ENCODE measurements around the gene FTMT.
"Not testable (repeated sequence)": the region's sequence is repeated elsewhere in the genome, so short reads cannot be mapped to it uniquely, and the experiment has no call there.

The FTMT gene

DNA sequence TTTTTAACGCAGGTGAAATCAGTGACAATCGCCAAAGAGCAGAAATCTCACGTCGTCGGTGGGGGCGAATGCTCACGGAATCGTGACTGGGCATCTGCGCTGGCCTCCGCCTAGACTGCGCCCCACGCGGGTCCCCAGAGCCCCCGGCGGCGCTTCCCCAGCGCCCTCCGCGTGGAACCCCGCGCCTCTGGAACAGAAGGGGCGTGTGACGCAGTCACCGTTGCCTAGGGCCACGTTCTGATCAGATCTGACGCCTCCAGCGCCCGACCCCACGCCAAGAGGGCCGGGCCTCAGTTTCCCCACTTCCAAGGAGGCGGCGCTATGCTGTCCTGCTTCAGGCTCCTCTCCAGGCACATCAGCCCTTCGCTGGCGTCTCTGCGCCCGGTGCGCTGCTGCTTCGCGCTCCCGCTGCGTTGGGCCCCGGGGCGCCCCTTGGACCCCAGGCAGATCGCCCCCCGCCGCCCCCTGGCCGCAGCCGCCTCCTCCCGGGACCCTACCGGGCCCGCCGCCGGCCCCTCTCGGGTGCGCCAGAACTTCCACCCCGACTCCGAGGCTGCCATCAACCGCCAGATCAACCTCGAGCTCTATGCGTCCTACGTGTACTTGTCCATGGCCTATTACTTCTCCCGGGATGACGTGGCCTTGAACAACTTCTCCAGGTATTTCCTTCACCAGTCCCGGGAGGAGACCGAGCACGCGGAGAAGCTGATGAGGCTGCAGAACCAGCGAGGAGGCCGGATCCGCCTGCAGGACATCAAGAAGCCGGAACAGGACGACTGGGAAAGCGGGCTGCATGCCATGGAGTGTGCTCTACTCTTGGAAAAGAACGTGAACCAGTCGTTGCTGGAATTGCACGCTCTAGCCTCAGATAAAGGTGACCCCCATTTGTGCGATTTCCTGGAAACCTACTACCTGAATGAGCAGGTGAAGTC, at the start of gene FTMT:
TSS of gene FTMT (plus strand) at position 240 of the 932 bp plus-strand sequence. CDS start at position 322, 82 bp downstream.
- DNase-seq, result no peak

GRCh38 chr5:121805251-121805650, 46.4 kb upstream of the FTMT start:
- DNase-seq, result not testable (repeated sequence)

- peak; percentile 3 for DNase-seq
Observed at GRCh38 chr5:121805911-121806310, 45.8 kb upstream of the FTMT start.

DNA sequence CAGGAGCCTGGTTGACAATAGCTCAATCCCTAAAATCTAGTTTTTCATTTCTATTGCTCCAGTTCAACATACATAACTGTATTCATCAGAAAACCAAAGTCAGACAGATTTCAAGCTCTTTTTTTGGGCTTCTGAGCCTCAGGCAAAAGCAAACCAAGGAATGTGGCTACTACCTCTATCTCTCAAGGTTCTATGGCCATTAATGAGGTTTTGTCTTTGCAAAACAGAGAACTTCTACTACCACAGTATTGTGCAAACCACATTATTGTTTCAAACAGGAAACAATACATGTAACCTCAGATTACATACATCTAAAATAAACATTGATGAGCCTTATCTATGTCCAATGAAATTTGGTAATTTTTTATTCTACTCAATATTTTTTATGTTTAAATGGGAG, 35.5 kb upstream of the FTMT start:
- no peak for DNase-seq

DNA sequence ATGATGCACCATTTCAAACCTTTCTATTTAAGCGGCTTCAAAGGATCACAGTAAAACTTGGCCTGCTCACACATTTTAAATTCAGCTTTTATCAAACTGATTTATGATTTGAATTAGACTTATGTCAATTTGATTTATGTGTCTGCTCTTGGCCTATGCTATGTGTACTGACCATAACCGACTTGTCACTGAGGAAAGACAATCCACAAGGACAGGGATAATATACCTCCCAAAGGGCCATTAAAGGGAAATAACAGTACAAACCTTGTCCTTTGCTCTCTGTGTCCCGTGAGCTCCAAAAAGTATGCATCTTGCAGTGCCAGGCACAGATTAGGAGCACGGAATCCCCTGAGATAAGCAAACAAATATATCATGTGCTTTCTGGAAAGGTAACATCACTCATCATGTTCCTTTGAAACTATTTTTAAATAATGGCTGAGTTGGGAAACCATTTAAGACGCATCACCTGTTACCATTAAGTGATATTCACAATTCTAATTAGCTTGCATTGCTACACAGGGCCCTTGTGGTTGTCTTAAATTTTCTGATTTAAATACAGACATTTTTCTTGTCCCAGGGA, 31.9 kb upstream of the FTMT start:
- DNase-seq, result no peak

- DNase-seq, result no peak
Observed at GRCh38 chr5:121833617-121834016, 18.1 kb upstream of the FTMT start.

DNA sequence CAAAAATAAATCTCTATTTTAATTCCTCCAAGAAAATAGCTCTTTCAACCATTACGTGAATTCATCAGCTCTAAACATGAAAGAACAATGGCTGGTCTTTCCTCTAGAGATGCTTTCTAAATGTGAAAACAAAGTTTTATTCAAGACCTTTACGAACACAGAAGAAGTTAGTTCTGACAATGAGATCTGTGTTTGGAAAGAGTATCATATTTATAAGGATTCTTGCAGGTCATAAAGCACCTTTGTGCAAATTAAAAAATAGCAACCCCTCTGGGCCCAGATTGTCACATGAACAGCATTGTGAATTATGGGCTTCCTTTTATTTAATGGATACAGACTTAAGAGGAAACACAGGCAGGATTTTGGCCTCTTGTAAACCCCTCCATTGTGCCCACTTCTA, 17.7 kb upstream of the FTMT start:
- DNase-seq, result no peak

- no peak for DNase-seq
Observed at GRCh38 chr5:121841892-121842291, 9.8 kb upstream of the FTMT start.

DNA sequence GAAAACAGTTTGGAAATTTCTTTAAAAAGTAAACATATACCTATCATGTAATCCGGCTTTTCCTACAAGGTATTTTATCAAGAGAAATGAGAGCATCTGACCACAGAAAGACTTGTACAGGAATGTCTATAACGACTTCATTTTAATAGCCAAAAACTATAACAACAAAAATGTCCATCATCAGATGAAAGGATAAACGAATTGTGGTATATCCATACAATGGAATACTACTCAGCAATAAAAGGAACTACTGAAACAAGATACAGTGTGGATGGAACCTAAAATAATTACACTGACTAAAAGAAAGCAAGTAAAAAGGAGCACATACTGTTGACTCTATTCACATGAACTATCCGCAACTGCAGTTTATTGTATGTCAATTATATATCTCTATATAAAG, 1.4 kb upstream of the FTMT start:
- DNase-seq, result no peak

- no peak for DNase-seq
Observed at GRCh38 chr5:121853850-121854249, 2.2 kb downstream of the FTMT start.

GRCh38 chr5:121862801-121863200, 11.1 kb downstream of the FTMT start:
- DNase-seq, result no peak

- DNase-seq, result no peak
Observed at GRCh38 chr5:121863753-121864285, 12.1 kb downstream of the FTMT start.

- DNase-seq, result no peak
Observed at GRCh38 chr5:121867403-121867802, 15.7 kb downstream of the FTMT start.

DNA sequence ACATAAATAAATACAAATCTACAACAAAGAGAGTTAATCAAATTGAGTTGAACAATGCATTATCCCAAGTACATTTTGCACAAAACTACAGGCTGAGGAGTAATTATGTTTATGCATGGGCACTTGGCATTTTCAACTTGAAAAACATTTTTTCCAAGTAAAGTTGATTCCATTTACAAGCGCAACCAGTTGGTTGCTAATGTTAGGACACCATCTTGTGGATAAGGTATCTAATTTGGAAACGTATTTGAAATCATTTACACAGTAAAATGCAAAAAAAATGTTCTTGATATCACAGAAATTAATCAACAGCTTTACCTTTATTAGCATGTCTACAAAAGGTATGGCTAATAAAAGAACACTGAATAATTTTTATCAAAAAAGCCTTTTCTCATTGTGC, 18.8 kb downstream of the FTMT start:
- DNase-seq, result peak; percentile 22

DNA sequence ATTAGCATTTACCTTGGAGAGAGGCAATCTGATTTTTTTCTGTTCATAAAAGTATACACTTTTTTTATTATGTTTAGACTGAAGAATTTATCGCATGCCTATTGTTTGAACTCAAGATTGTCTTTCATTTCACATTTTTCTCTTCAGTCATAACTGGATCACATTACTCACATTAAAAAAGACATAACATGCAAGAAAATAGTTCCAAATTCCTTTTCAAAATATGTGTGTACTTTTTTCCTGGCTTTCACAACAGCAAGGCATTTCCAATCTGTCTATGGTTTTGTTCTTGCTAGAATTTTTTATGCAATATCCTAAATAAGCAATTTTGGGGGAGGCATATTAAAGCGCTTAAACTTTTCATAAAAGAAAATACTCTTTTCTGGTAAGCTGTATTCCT, 21.2 kb downstream of the FTMT start:
- DNase-seq, result no peak

DNA sequence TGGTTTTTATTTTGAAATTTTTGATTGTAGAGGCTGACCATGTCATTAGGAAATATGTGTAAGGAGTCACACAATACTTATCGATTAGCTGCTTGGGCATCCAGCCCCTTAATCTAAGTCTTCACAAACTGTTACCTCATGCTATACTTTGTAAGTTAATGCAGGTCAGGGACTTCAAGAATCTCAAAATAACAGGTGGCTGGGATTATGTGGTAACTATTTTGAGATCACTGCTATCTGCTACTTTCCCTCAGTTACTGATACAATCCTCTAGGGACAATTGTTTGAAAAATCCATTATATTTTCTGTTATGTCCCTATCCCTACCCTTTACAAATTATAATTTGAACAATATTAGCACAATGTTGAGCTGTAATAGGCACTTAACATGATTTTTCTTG, 21.7 kb downstream of the FTMT start:
- no peak for DNase-seq

GRCh38 chr5:121885630-121886029, 33.9 kb downstream of the FTMT start:
- DNase-seq, result no peak

GRCh38 chr5:121887727-121888126, 36.0 kb downstream of the FTMT start:
- no peak for DNase-seq

- no peak for DNase-seq
Observed at GRCh38 chr5:121890297-121890858, 38.7 kb downstream of the FTMT start.

DNA sequence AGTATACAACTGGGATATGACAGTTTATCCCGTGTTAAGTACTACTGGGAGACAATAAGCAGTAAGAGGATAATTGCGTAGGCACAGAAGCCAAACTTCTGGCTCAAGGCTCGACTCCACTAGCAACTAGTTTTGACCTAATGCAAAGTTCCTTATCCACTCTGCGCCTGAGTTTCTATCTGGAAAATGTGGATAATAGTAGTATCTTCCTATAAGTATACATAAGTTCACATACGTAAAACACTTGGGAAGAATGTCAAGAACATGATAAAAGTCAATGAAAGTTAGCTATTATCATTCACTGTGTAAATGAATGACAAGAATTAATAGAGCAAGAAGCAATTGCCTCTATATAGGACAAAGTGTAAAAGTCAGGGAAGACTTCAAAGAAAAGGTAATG, 45.7 kb downstream of the FTMT start:
- no peak for DNase-seq

- DNase-seq, result no peak
Observed at GRCh38 chr5:121899346-121899745, 47.7 kb downstream of the FTMT start.
